HG02678 (cell line): ENCODE data around the gene ZNF821.
"Not testable (repeated sequence)": the region's sequence is repeated elsewhere in the genome, so short reads cannot be mapped to it uniquely, and the experiment has no call there.

ENCODE experiments used
- ATAC-seq: cut with Tn5 transposase; IDR thresholded peaks from one replicate; pipeline ENCODE4 v1.9.1; 2021; ENCODE audit warnings: mild to moderate bottlenecking, moderate library complexity; ENCODE audit not compliant: unreplicated experiment

ZNF821 gene

GRCh38 chr16:71865173-71865863 lies 18.7 kb downstream of the ZNF821 start:
- no peak for ATAC-seq

GRCh38 chr16:71863995-71864394 lies 20.0 kb downstream of the ZNF821 start:
- ATAC-seq, result no peak

- ATAC-seq, result no peak
Measured at GRCh38 chr16:71859762-71860521, 24.0 kb downstream of the ZNF821 start.

GRCh38 chr16:71855937-71856662 lies 27.9 kb downstream of the ZNF821 start:
- no peak for ATAC-seq

- no peak for ATAC-seq
Measured at GRCh38 chr16:71854369-71854948, 29.5 kb downstream of the ZNF821 start.

GRCh38 chr16:71853413-71853812 lies 30.6 kb downstream of the ZNF821 start:
- ATAC-seq, result peak; percentile 74

- no peak for ATAC-seq
Measured at GRCh38 chr16:71852561-71852960, 31.4 kb downstream of the ZNF821 start.

- no peak for ATAC-seq
Measured at GRCh38 chr16:71852158-71852557, 31.8 kb downstream of the ZNF821 start.

- no peak for ATAC-seq
Measured at GRCh38 chr16:71851746-71852145, 32.2 kb downstream of the ZNF821 start.

- no peak for ATAC-seq
Measured at GRCh38 chr16:71848622-71849021, 35.4 kb downstream of the ZNF821 start.

GRCh38 chr16:71847096-71847495 lies 36.9 kb downstream of the ZNF821 start:
- no peak for ATAC-seq

GRCh38 chr16:71846431-71846830 lies 37.6 kb downstream of the ZNF821 start:
- ATAC-seq, result no peak

- ATAC-seq, result peak; percentile 75
Measured at GRCh38 chr16:71845639-71846430, 38.1 kb downstream of the ZNF821 start, which contains the start of gene ATXN1L. Gene ATXN1L, plus strand, starts transcription at chr16:71845976. Its CDS starts 3,765 bp downstream, at chr16:71849741.

- no peak for ATAC-seq
Measured at GRCh38 chr16:71843572-71843971, 40.4 kb downstream of the ZNF821 start.

GRCh38 chr16:71840052-71840451 lies 43.9 kb downstream of the ZNF821 start:
- no peak for ATAC-seq

- ATAC-seq, result no peak
Measured at GRCh38 chr16:71837150-71837549, 46.8 kb downstream of the ZNF821 start.

GRCh38 chr16:71834291-71834690 lies 49.7 kb downstream of the ZNF821 start:
- ATAC-seq, result no peak

- ATAC-seq, result not testable (repeated sequence)
Measured at GRCh38 chr16:71832112-71832511, 51.9 kb downstream of the ZNF821 start.

- not testable (repeated sequence) for ATAC-seq
Measured at GRCh38 chr16:71831698-71832097, 52.3 kb downstream of the ZNF821 start.

- no peak for ATAC-seq
Measured at GRCh38 chr16:71830359-71830758, 53.6 kb downstream of the ZNF821 start.
